Mesenteric fat pad (tissue), 1 donor: ENCODE results near the gene SNX30. TPM values are rescaled to one million over a fixed set of nuclear protein-coding genes. Genes with fewer than 3 reads are reported as not detected.

ENCODE experiments used
- DNase-seq: peaks from one replicate; pipeline ENCODE4 v3.0.0-alpha.2; 2020; ENCODE audit warnings: low spot score
- total RNA-seq: library from RNA; stranded (reverse); fragmentation: NEBNext Ultra II Directional; extraction: Animal tissue kit (Norgen Biotek cat#: 25700); gene quantifications from one replicate; pipeline ENCODE4 v1.2.1, GENCODE V29; 2021
- donor health status: DM: yes; HTN: yes; CAD: no.

The SNX30 gene
- total RNA-seq, 1 donor from 2014 or later = 13.9 TPM

- DNase-seq = no peak
Measured at GRCh38 chr9:112819635-112820496, 69.3 kb downstream of the SNX30 start.

GRCh38 chr9:112820881-112821280 lies 70.3 kb downstream of the SNX30 start:
- no peak for DNase-seq

- no peak for DNase-seq
Measured at GRCh38 chr9:112822618-112823017, 72.1 kb downstream of the SNX30 start.

GRCh38 chr9:112823257-112823656 lies 72.7 kb downstream of the SNX30 start:
- no peak for DNase-seq

GRCh38 chr9:112831281-112831851 lies 80.8 kb downstream of the SNX30 start:
- no peak for DNase-seq

- DNase-seq = no peak
Measured at GRCh38 chr9:112831969-112832368, 81.4 kb downstream of the SNX30 start.

- DNase-seq = no peak
Measured at GRCh38 chr9:112833081-112833480, 82.5 kb downstream of the SNX30 start.

GRCh38 chr9:112836394-112836793 lies 85.8 kb downstream of the SNX30 start:
- no peak for DNase-seq

GRCh38 chr9:112838342-112838741 lies 87.8 kb downstream of the SNX30 start:
- DNase-seq = no peak

- no peak for DNase-seq
Measured at GRCh38 chr9:112839331-112839730, 88.8 kb downstream of the SNX30 start.

GRCh38 chr9:112841261-112841660 lies 90.7 kb downstream of the SNX30 start:
- no peak for DNase-seq

- no peak for DNase-seq
Measured at GRCh38 chr9:112842555-112842954, 92.0 kb downstream of the SNX30 start.

- no peak for DNase-seq
Measured at GRCh38 chr9:112844771-112845542, 94.4 kb downstream of the SNX30 start.

- no peak for DNase-seq
Measured at GRCh38 chr9:112846528-112847488, 96.2 kb downstream of the SNX30 start.

GRCh38 chr9:112848316-112849151 lies 98.0 kb downstream of the SNX30 start:
- DNase-seq = no peak

- no peak for DNase-seq
Measured at GRCh38 chr9:112849363-112849922, 98.9 kb downstream of the SNX30 start.

GRCh38 chr9:112850840-112851239 lies 100.3 kb downstream of the SNX30 start:
- peak; percentile 39 for DNase-seq

GRCh38 chr9:112852741-112853504 lies 102.4 kb downstream of the SNX30 start:
- peak; percentile 57 for DNase-seq
